Measurements from ENCODE around the gene CYB5B.

Gene CYB5B

DNA sequence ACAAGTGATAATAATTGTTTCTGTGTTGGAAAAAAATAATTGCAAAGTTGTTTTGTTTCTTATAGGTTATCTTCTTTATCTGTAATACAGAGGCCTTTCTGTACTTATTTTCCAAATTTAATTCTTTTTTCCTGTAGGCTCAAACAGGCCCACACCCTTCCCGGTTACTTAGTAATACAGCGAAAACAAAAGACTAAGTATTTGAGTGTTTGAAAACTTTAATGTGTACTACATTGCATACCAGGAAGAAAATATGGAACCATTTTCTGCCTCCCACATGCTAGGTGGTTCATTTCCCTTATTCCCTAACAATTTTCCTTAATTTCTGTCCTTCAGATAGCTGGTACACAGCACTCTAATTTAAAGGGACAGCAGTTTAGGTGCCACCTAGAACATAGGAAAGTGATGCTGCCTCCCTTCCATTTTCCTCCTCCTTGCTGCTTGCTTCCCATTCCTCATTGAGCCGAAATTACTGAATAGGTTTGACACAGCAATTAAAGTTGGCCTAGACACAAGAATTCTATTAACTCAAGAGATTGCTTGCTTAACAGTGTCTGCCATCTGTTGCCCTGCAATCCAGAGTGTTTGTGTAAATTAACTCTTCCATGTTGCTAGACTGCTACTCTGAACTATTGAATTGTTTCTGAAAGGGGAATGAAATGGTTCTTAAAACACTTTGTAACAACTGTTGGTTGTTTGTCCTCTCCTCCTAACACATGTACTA, 24.2 kb downstream of the CYB5B start:
- no peak for DNase-seq

DNA sequence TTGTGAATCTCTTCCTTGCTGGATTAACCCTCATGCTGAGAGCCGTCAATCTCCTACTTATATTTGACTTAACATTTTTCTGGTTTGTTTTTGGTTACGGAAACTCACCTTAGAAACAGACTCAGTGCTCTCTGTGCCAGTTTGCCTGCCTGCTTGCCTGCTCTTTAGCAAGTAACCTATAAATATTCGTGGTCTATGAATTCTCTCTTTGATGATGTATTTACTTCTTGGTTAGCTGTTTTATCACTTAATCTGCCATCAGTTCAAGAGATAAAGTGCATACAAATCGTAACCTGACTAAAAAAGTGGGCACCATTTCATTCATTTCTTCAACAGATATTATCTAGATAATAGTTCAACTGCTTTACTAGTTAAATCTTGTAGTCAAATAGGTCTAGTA, 26.7 kb downstream of the CYB5B start:
- no peak for DNase-seq

DNA sequence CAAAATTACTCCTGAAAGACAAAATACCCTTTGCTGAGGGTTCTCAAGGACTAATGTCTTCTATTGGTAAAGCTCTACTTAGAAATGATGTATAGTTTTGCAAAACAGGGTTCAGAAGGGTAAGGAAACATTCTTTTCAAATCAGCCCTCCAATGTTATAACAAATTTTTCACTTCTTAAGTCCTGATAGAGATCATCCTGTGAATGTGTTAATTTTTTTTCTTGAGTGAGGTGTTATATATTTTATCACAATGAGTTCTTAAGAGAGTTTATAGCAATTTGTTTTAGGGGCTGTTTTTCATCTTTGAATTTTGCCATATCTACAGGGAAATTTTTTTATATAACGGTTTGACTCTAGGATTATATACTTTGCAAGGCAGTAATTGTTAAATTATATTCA, 29.5 kb downstream of the CYB5B start:
- DNase-seq = no peak

DNA sequence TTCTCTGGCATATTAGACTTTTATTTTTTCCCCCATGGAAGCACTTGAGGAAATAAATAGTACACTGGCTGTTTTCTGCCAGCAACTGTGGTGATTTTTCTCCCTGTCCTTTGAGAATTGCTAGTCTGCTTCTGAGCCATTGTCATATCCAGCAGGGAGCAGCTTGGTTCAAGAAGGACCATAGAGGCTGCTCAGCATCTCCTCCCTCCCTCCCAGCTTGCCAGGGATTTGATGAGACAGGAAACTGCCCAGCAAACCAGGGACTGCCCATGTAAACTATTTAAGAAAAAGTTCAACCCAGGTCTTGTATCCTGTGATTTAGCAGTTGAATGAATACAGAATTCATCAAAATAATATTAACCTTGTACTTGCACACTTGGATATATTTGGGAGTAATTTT, 39.5 kb downstream of the CYB5B start:
- DNase-seq = no peak

- no peak for DNase-seq
Observed at GRCh38 chr16:69465083-69465721, 40.8 kb downstream of the CYB5B start.

DNA sequence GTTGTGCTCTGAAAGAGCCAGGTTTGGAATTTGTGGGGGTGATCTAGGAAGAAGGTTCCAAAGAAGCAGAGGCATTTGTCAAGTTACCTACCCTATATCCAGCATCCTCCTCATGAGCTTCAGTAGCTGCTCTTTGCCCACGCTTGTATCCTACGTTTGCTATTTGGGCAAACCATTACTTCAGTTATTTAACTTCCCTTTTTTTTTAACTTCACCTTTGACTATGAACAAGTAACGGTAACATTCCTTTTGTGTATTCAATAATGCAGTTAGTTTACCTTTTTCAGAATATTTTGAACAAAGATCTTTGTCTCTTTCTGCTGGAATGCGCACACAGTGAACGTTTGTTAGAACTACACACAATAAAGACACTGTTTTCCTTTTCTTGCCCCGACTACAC, 41.5 kb downstream of the CYB5B start:
- DNase-seq = no peak

DNA sequence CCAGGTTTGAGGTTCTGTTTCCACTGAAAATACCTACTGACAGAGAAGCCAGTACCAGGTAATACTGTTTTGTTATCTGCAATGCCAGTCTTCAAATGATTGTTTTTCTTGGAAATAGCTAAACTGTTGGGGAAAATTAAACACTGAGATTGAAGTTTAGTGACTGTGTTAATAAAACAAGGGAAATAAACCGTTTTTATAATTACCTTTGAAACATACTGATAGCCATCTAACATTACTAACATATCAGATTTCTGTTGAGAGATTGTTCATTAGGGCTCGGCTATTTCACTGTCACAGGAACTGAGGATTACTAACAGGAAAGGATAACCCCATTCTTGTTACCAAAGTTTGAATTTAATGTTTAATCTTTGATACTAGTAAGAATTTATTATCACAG, 42.1 kb downstream of the CYB5B start:
- DNase-seq = no peak

- no peak for DNase-seq
Observed at GRCh38 chr16:69467080-69467479, 42.7 kb downstream of the CYB5B start.

DNA sequence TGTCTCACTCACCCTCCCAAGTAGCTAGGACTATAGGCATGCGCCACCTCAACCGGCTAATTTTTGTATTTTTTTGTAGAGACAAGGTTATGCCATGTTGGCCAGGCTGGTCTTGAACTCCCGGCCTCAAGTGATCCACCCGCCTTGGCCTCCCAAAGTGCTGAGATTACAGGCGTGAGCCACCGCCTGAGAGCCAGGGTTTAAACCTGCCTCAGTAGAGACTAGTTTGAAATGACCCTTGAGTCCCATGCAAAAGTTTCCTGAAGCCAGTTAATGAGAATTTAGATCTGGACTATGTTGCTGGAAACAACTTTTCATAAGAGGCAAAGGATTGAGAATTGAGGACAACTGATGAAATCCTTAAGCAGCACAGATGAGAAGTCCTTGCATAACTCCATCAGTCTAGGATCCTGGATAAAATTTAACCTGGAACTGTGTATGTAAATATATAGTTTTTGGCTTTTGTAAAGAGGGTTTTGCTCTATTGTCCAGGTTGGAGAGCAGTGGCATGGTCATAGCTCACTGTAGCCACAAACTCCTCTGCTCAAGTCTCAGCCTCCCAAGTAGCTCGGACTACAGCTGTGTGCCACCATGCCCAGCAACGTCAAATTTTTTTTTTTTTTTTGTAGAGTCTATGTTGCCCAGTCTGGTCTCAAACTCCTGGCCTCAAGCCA, 43.2 kb downstream of the CYB5B start:
- no peak for DNase-seq

DNA sequence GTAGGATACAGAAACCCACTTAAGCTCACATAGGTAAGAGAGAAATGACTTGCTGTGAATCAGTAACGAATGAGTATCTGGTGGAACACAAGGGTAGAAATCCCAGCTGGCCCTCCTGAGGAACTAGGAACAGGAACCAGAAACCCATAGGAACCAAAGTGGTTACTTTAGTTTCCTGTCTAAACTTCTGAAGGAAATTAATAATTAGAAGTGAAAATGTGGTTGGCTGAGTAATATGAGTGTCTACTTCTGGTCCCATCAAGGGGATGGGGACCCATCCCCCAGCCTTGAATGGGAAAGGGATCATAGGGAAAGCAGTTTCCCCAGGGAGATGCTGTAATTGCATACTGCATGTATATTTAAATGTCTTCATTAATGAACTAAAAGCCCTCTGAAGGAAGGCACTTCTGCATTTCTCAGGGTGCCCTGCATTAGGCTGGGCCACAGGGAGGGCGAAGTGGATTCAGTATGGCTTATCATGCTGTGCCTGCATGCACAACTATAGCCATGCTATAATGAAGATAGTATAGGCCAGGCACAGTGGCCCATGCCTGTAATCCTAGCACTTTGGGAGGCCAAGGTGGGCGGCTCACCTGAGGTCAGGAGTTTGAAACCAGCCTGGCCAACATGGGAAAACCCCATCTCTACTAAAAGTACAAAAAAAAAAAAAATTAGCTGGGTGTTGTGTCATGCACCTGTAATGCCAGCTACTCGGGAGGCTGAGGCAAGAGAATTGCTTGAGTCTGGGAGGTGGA, 45.6 kb downstream of the CYB5B start:
- DNase-seq = no peak

- no peak for DNase-seq
Observed at GRCh38 chr16:69471121-69471520, 46.7 kb downstream of the CYB5B start.

GRCh38 chr16:69474408-69474807, 50.0 kb downstream of the CYB5B start:
- no peak for DNase-seq

DNA sequence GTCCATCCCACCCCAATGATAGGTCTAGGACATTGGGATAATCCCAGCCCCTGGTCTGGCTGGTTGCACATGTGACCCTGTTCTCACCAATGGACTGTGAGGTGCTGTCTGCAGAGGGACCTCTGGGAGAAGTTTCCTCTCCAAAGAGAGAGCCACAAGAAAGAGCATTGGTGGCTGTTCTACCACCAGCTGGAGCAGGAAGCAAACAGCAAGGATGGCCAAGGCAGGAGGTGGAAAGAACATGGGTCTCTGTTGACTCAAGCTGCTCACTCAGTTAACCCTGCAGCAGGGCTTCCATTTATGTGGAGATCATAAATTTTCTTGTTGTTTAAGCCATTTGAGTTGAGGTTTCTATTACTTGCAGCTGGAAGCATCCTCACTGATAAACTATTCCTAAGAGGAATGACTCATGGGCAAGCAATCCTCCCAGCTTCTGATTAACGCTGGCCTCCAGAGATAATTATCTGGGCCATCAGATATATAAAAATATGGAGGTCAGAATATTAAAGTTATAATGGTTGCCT, 52.6 kb downstream of the CYB5B start:
- DNase-seq = no peak

DNA sequence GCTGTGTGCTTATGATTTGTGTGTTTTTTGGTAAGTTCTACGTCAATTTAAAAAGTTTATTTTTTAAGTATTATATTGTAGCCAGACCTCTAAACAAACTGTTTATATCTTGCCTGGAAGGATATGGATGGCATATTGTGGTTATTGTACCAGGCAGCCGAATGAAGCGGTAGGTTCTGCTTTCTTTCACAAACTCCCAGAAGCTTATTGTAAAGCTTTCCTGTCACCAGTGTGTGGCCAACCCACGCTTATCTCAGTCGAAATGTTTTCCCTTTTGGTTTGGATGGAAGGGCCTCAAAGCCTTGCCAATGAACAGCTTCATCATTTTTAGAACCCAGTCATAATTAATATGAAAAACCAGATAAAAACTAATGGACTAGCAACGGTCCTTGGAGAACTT, 53.1 kb downstream of the CYB5B start:
- DNase-seq = no peak

GRCh38 chr16:69478685-69479084, 54.3 kb downstream of the CYB5B start:
- DNase-seq = no peak

DNA sequence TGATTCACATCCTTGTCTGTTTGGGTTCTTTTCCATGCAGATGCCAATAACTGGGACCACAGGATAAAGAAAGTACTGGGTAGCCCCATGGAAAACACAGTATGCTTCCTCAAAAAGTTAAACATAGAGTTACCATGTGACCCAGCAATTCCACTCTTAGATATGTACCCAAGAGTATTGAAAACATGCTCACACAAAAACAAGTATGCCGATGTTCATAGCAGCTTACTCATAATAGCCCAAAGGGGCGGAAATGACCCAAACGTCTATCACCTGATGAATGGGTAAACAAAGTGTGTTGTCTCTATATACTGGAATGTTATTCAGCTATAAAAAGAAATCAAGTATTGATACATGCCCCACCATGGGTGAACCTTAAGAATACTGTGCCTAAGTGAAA, 55.4 kb downstream of the CYB5B start:
- DNase-seq = no peak

GRCh38 chr16:69481901-69482341, 57.5 kb downstream of the CYB5B start:
- no peak for DNase-seq

GRCh38 chr16:69482410-69482991, 58.1 kb downstream of the CYB5B start:
- no peak for DNase-seq

DNA sequence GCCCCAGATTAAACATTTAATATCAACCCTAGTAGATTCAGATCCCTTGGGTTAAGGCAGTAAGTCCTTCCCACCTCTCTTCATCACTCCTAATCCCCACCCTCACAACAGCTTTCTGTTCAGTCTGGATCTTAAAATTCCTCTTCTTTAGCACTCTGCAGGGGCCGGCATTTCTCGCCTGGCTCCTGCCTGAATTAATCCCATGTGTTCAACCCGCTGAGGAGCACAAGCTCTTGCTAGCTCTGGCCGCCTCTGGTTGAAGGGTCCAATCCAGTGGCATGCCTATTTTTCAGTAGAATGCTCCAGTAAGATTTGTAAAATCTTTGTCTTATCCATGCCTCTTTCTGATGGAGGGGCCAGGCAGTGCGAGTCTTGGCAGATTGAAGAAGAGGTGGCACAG, 59.2 kb downstream of the CYB5B start:
- DNase-seq = no peak

DNA sequence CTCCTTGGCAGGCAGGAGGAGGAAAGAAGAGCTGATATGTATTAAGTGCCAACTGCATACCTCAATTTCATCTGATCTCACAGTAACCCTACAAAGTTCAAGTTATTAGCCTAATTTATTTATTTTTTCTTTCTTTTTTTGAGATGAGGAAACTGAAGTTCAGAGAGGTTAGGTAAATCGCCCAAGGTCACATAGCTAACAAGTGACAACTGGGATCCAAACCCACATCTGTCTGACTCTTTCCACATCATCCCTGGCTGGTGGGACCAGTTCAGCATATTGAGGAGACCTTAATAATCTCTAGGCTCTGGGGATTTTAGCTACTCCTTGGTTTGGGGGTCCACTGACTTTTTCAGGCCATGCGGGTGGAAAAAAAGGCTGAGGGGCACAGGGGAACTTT, 60.9 kb downstream of the CYB5B start:
- DNase-seq = no peak

GRCh38 chr16:69485816-69486215, 61.4 kb downstream of the CYB5B start:
- no peak for DNase-seq

DNA sequence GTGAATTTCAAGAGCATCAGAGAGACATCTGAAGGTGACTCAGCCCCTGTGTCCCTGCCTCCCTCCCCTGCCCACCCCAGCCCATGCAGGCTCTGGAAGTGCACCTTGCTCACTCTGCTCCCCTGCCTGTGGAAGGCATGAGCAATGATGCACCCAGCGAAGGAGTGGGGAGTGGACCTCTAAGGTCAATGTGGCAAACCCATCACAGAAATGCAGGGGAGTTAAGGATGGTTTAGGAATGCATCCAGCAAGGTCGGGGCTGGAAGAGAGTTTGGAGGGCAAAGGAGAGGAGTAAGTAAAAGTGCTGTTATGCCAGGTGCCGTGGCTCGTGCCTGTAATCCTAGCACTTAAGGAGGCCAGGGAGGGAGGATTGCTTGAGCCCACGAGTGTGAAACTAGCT, 61.9 kb downstream of the CYB5B start:
- no peak for DNase-seq

GRCh38 chr16:69486724-69487123, 62.3 kb downstream of the CYB5B start:
- DNase-seq = no peak

All from NCI-H1930 (cell line).